Prostate gland (tissue), 2 donors: ENCODE data around the gene TMEM51.

Experiments
- CTCF ChIP-seq, 4 experiments: fragments of 200-600 bp in 2 of 4; fragments of 450-650 bp in 2 of 4; sonication (generic) in 2 of 4; IDR thresholded peaks; 1 replicate in 3 of 4; 2 replicates in 1 of 4; pipeline ENCODE4 v1.5.1; 2016 to 2019; ENCODE audit warnings: antibody characterized with exemption in 4 of 4, mild to moderate bottlenecking in 2 of 4, moderate library complexity in 2 of 4
- POLR2A ChIP-seq: fragments of 450-650 bp; IDR thresholded peaks from one replicate; pipeline ENCODE4 v1.6.1; 2016; ENCODE audit warnings: antibody characterized with exemption, mild to moderate bottlenecking

GRCh38 chr1:15205586-15206346, 52.2 kb downstream of the TMEM51 start:
- TF ChIP-seq POLR2A (no peak), CTCF (IDR thresholded peaks at IDR 0.05) (no peak)
